Neural progenitor cell (in vitro differentiated cells): ENCODE measurements around the gene SYT17. TPM values are rescaled to one million over a fixed set of nuclear protein-coding genes. Genes with fewer than 3 reads are reported as not detected.
A peak's percentile ranks its signal among the peaks of the same experiment; 100 is the strongest.

Experiments
- DNase-seq: peaks from one replicate; pipeline ENCODE4 v3.0.0-alpha.2; 2016; ENCODE audit warnings: low spot score
- H2AFZ ChIP-seq: fragments of 200-600 bp; sonication (generic); replicated peaks from 2 replicates; pipeline ENCODE4 v1.6.1; 2016; ENCODE audit warnings: antibody characterized with exemption
- H3F3A ChIP-seq: fragments of 200-600 bp; sonication (generic); 2 replicates; pipeline ENCODE4 v1.6.1; 2016; ENCODE audit warnings: antibody characterized with exemption, low read depth
- H3K27ac ChIP-seq: fragments of 200-600 bp; sonication (generic); 2 replicates; pipeline ENCODE4 v1.5.1; 2016; ENCODE audit warnings: mild to moderate bottlenecking
- H3K27me3 ChIP-seq: fragments of 200-600 bp; sonication (generic); 2 replicates; pipeline ENCODE4 v1.6.1; 2016; ENCODE audit warnings: mild to moderate bottlenecking, moderate library complexity
- H3K36me3 ChIP-seq: fragments of 200-600 bp; sonication (generic); 2 replicates; pipeline ENCODE4 v1.5.1; 2016
- H3K4me1 ChIP-seq: fragments of 200-600 bp; sonication (generic); 2 replicates; pipeline ENCODE4 v1.6.1; 2016; ENCODE audit warnings: mixed run types
- H3K4me2 ChIP-seq: fragments of 200-600 bp; sonication (generic); 2 replicates; pipeline ENCODE4 v1.6.1; 2016
- H3K4me3 ChIP-seq: fragments of 200-600 bp; sonication (generic); 2 replicates; pipeline ENCODE4 v1.5.1; 2016
- H3K79me2 ChIP-seq: fragments of 200-600 bp; sonication (generic); 2 replicates; pipeline ENCODE4 v1.6.1; 2016; ENCODE audit warnings: low read depth
- H3K9ac ChIP-seq: fragments of 200-600 bp; sonication (generic); 2 replicates; pipeline ENCODE4 v1.6.1; 2016
- H3K9me3 ChIP-seq: fragments of 200-600 bp; sonication (generic); 2 replicates; pipeline ENCODE4 v1.5.1; 2016; ENCODE audit warnings: low read depth
- H4K20me1 ChIP-seq: fragments of 200-600 bp; sonication (generic); 2 replicates; pipeline ENCODE4 v1.6.1; 2016; ENCODE audit warnings: low read depth
- H3K27ac Mint-ChIP-seq: 3 replicates; pipeline ENCODE4 v1.8.0; 2021; ENCODE audit warnings: mixed read lengths
- H3K27me3 Mint-ChIP-seq: 2 replicates; pipeline ENCODE4 v1.8.0; 2022; ENCODE audit warnings: low read depth, mild to moderate bottlenecking, inconsistent platforms, moderate library complexity, mixed read lengths; ENCODE audit not compliant: insufficient read depth
- H3K36me3 Mint-ChIP-seq: 3 replicates; pipeline ENCODE4 v1.8.0; 2021; ENCODE audit warnings: mixed read lengths
- H3K4me1 Mint-ChIP-seq: 3 replicates; pipeline ENCODE4 v1.8.0; 2021; ENCODE audit warnings: mixed read lengths
- H3K4me3 Mint-ChIP-seq: 3 replicates; pipeline ENCODE4 v1.8.0; 2021; ENCODE audit warnings: mild to moderate bottlenecking, moderate library complexity, mixed read lengths
- H3K9me3 Mint-ChIP-seq: 3 replicates; pipeline ENCODE4 v1.8.0; 2020; ENCODE audit warnings: mixed read lengths
- EZH2 ChIP-seq: fragments of 200-600 bp; sonication (generic); IDR thresholded peaks from 2 replicates; pipeline ENCODE4 v1.6.1; 2017; ENCODE audit warnings: antibody characterized with exemption, mild to moderate bottlenecking, moderate library complexity
- EZH2phosphoT487 ChIP-seq: fragments of 200-600 bp; sonication (generic); IDR thresholded peaks from 2 replicates; pipeline ENCODE4 v1.6.1; 2017; ENCODE audit warnings: antibody characterized with exemption
- total RNA-seq: library from RNA; depleted of rRNA; stranded (reverse); fragments of >200 nt; gene quantifications from 2 replicates; pipeline ENCODE4 v1.2.3, GENCODE V29; 2015; ENCODE audit warnings: low replicate concordance
- TF ChIP-seq, protein P1 (sequence below): fragments of 200-600 bp; sonication (generic); IDR thresholded peaks from 2 replicates; pipeline ENCODE4 v1.5.1; 2017; ENCODE audit warnings: antibody characterized with exemption, mild to moderate bottlenecking

The SYT17 gene
- total RNA-seq, 1 donor from 2014 or later: 7.2 TPM

DNA sequence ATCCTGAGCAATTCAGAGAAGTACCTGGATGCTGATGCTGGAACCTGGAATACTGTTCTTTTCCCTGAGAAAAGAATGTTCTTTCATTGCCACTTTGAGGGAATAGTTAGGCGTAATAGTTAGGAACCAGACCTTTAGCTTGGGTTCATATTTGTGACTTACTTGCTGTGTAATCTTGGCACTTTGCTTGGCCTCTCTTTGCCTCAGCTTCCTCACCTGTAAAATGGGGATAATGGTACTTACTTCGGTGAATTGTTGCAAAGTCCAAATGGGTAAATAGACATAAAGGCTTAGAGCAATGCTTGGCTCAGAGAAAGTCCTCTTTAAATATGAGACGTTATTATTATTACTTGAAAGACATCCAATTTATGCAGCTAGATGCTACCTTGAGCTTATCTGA is 62.5 kb downstream of the SYT17 start:
- H3K9me3 ChIP-seq: peaks cover 4% of the 10 kb centered on the region
- no peak overlapping the region for H3K27ac ChIP-seq
- Mint-ChIP-seq H3K4me1 (peaks cover 14% of the 10 kb centered on the region), H3K9me3 (peaks cover 13% of the 10 kb centered on the region), H3K27me3 (peaks cover 4% of the 10 kb centered on the region), H3K36me3 (peaks cover 33% of the 10 kb centered on the region), H3K27ac (no peak overlapping the region), H3K4me3 (no peak overlapping the region)
- H3K4me1 ChIP-seq: peaks cover 23% of the 10 kb centered on the region
- TF ChIP-seq, protein P1, sequence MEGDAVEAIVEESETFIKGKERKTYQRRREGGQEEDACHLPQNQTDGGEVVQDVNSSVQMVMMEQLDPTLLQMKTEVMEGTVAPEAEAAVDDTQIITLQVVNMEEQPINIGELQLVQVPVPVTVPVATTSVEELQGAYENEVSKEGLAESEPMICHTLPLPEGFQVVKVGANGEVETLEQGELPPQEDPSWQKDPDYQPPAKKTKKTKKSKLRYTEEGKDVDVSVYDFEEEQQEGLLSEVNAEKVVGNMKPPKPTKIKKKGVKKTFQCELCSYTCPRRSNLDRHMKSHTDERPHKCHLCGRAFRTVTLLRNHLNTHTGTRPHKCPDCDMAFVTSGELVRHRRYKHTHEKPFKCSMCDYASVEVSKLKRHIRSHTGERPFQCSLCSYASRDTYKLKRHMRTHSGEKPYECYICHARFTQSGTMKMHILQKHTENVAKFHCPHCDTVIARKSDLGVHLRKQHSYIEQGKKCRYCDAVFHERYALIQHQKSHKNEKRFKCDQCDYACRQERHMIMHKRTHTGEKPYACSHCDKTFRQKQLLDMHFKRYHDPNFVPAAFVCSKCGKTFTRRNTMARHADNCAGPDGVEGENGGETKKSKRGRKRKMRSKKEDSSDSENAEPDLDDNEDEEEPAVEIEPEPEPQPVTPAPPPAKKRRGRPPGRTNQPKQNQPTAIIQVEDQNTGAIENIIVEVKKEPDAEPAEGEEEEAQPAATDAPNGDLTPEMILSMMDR: no peak
- TF ChIP-seq EZH2 (no peak), EZH2phosphoT487 (no peak)
- H3K4me3 ChIP-seq: no peak overlapping the region
- H3K36me3 ChIP-seq: no peaks in the 10 kb centered on the region
- DNase-seq: no peak
- H3F3A ChIP-seq: peaks cover 4% of the 10 kb centered on the region
- no peak overlapping the region for H3K9ac ChIP-seq
- no peaks in the 10 kb centered on the region for H4K20me1 ChIP-seq
- H3K79me2 ChIP-seq: no peaks in the 10 kb centered on the region
- H3K27me3 ChIP-seq: no peaks in the 10 kb centered on the region
- no peak overlapping the region for H3K4me2 ChIP-seq
- H2AFZ ChIP-seq: no peak overlapping the region

DNA sequence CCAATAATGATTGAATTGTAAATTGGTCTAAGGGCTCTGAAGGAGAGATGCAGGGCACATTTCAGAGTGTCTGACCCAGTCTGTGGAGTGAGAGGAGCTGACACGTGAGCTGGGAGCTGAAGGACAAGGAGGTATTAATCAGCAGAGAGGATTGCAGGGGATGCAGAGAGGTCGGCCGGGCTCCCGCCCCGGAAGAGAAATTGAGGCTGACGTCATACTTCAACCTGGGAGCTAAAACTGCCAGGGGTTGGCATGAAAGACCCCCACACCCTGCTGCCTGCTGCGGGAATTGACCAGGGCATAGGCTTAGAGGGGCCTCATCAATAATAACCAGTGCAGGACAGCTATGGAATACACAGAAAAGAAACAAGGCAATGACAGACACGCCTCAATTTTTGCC is 63.8 kb downstream of the SYT17 start:
- Histone ChIP-seq H3K4me2 (no peak overlapping the region), H4K20me1 (no peaks in the 10 kb centered on the region), H3K4me3 (no peak overlapping the region), H3K36me3 (no peaks in the 10 kb centered on the region), H3K27me3 (no peaks in the 10 kb centered on the region), H3K9me3 (peaks cover 9% of the 10 kb centered on the region), H3F3A (peaks cover 4% of the 10 kb centered on the region), H3K27ac (no peak overlapping the region), H3K79me2 (no peaks in the 10 kb centered on the region), H2AFZ (no peak overlapping the region), H3K4me1 (peaks cover 23% of the 10 kb centered on the region), H3K9ac (no peak overlapping the region)
- peaks cover 22% of the 10 kb centered on the region for H3K9me3 Mint-ChIP-seq
- H3K27ac Mint-ChIP-seq: peak overlapping the region; percentile 21
- H3K4me1 Mint-ChIP-seq: peaks cover 11% of the 10 kb centered on the region
- H3K27me3 Mint-ChIP-seq: peaks cover 2% of the 10 kb centered on the region
- H3K4me3 Mint-ChIP-seq: no peak overlapping the region
- TF ChIP-seq, protein P1: no peak
- TF ChIP-seq EZH2phosphoT487: no peak
- no peak for TF ChIP-seq EZH2
- peaks cover 30% of the 10 kb centered on the region for H3K36me3 Mint-ChIP-seq
- no peak for DNase-seq

DNA sequence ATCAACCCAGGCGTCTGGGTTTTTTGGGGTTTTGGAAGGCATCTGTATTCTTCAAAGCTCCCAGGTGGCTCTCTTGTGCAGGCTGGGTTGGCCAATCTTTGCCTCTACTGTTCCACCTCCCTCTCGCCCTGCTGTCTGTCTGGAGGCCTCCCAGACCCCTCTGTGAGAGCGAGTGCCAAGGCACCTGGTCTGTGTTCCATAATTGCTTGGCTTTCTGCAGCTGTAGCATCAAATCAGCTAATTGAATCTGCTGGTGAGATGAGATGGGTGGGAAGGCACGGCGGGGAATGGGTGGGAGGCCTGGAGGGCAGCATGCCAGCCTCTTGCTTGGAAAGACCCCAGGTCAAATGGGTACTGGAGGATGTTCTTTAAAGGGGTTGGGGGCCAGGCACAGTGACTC is 64.9 kb downstream of the SYT17 start:
- H3K27ac ChIP-seq: no peak overlapping the region
- no peak overlapping the region for H3K4me3 ChIP-seq
- H3F3A ChIP-seq: peaks cover 4% of the 10 kb centered on the region
- H3K36me3 ChIP-seq: no peaks in the 10 kb centered on the region
- peaks cover 12% of the 10 kb centered on the region for H3K4me1 ChIP-seq
- no peak overlapping the region for H2AFZ ChIP-seq
- H3K79me2 ChIP-seq: no peaks in the 10 kb centered on the region
- Mint-ChIP-seq H3K36me3 (peaks cover 34% of the 10 kb centered on the region), H3K9me3 (peaks cover 26% of the 10 kb centered on the region), H3K27ac (no peak overlapping the region), H3K27me3 (peaks cover 2% of the 10 kb centered on the region), H3K4me3 (no peak overlapping the region), H3K4me1 (peaks cover 3% of the 10 kb centered on the region)
- no peak overlapping the region for H3K4me2 ChIP-seq
- TF ChIP-seq, protein P1: no peak
- TF ChIP-seq EZH2phosphoT487 (no peak), EZH2 (no peak)
- no peak for DNase-seq
- H3K27me3 ChIP-seq: no peaks in the 10 kb centered on the region
- peaks cover 9% of the 10 kb centered on the region for H3K9me3 ChIP-seq
- no peaks in the 10 kb centered on the region for H4K20me1 ChIP-seq
- H3K9ac ChIP-seq: no peak overlapping the region
